ENCODE results near the gene KIF26A.
"Not testable (repeated sequence)": the region's sequence is repeated elsewhere in the genome, so short reads cannot be mapped to it uniquely, and the experiment has no call there.

KIF26A gene

GRCh38 chr14:104145826-104146601, 7.6 kb downstream of the KIF26A start:
- DNase-seq: no peak

GRCh38 chr14:104146651-104147345, 8.4 kb downstream of the KIF26A start:
- DNase-seq: no peak

- no peak for DNase-seq
Observed at GRCh38 chr14:104147346-104148125, 9.1 kb downstream of the KIF26A start.

GRCh38 chr14:104148433-104149277, 10.3 kb downstream of the KIF26A start:
- DNase-seq: no peak

GRCh38 chr14:104149278-104149595, 10.8 kb downstream of the KIF26A start:
- DNase-seq: no peak

- DNase-seq: no peak
Observed at GRCh38 chr14:104149617-104150135, 11.3 kb downstream of the KIF26A start.

GRCh38 chr14:104150136-104151025, 12.0 kb downstream of the KIF26A start:
- DNase-seq: no peak

GRCh38 chr14:104151026-104151381, 12.6 kb downstream of the KIF26A start:
- DNase-seq: no peak

- DNase-seq: no peak
Observed at GRCh38 chr14:104151566-104152245, 13.3 kb downstream of the KIF26A start.

- DNase-seq: no peak
Observed at GRCh38 chr14:104152246-104152575, 13.8 kb downstream of the KIF26A start.

GRCh38 chr14:104152686-104153393, 14.5 kb downstream of the KIF26A start:
- DNase-seq: no peak

GRCh38 chr14:104153394-104153755, 15.0 kb downstream of the KIF26A start:
- not testable (repeated sequence) for DNase-seq

- no peak for DNase-seq
Observed at GRCh38 chr14:104154246-104154645, 15.9 kb downstream of the KIF26A start.

GRCh38 chr14:104155513-104155912, 17.1 kb downstream of the KIF26A start:
- DNase-seq: no peak

GRCh38 chr14:104156142-104156541, 17.8 kb downstream of the KIF26A start:
- DNase-seq: no peak

- DNase-seq: no peak
Observed at GRCh38 chr14:104157016-104157928, 18.9 kb downstream of the KIF26A start.

GRCh38 chr14:104158827-104159798, 20.7 kb downstream of the KIF26A start:
- DNase-seq: no peak

- no peak for DNase-seq
Observed at GRCh38 chr14:104159990-104160389, 21.6 kb downstream of the KIF26A start.
